SKM-1 treated with dmso at 0.1 percent for 144 hours (cell line): ENCODE data around the gene AUTS2.

Source experiments
- DNase-seq: peaks from one replicate; lab custom pipeline; 2025; ENCODE audit not compliant: unreplicated experiment; lab: John Stamatoyannopoulos, UW

AUTS2 gene

DNA sequence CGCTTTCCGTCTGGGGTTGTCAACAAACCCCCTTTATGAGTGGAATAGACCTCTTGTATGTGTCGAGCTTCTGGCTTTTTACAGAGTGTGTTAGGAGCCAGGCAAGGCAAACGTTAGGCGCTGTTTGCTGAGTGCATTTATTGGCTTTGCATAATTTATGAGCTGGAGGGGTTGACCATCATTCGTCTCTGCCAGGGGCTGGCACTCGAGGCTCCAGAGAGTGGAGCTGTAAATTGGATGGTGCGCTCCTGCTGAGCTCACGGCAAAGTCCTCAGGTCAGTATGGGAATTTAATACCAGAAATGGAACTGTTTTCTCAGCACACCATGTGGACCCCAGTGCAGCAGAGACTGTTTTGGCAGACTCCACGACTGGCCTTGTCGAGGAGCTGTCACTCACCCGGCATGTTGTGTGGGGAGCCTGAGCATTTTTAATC is 834.3 kb downstream of the AUTS2 start:
- no peak for DNase-seq

DNA sequence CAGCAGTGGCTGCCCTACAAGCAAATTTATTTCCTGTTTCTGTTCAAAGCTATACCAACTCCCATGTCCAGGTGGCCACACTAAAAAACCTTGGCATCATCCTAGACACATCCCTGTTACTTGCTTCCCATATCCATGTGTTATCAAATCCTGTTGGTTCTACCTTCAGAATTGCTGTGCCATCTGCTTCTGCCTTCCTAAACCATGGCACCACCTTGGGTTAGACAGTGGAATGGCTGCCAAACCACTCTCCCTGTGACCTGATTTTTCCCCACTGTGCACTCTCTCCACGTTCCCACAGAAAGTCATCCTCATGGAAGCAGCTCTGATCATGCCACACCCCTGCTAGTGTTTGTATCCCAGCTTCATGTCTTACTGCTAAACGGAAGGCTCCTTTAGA is 836.1 kb downstream of the AUTS2 start:
- no peak for DNase-seq

GRCh38 chr7:70434821-70435220 is 836.5 kb downstream of the AUTS2 start:
- no peak for DNase-seq

DNA sequence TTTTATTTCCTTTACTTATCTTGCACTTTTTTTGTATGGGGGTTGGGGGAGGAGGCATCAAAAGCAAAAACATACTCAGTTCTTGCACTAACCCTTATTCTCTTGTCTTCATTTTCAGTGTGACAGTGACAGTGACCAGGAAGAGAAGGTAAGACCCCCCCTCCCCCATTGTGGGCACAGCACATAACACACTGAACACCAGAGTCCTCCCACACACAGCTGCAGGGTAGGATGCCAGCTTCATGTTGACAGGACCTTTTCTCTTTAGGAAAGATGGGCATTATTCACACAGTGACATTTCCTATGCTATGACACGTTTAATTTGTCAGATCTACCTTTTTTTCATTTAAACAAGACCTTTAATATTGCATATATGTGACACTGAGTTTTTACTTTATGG is 837.4 kb downstream of the AUTS2 start:
- DNase-seq = no peak

DNA sequence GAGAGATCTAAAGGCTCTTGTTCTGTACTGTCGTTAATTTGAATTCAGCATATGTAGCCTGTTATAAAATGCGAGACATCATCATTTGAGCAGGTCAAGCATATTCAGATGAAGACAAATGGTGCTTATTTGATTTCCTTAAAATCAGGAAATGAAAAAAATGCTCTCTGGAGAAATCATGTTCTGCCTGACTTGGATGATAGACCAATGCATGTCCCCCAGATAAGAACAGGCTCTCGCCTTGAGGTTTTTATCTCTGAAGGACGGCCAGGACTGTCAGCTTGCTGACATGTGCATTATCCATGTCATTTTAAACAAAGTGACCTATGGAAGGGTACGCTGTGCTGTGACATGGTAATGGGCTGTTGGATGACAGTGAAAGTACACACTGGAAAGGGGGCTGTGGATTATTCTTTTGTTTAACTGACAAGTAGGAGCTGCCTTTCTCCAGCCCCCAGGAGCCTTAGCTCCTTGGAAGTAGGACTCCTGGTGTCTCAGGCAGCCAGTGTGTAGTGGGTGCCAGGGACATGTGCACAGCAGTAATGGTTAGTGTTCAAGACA is 838.6 kb downstream of the AUTS2 start:
- no peak for DNase-seq

DNA sequence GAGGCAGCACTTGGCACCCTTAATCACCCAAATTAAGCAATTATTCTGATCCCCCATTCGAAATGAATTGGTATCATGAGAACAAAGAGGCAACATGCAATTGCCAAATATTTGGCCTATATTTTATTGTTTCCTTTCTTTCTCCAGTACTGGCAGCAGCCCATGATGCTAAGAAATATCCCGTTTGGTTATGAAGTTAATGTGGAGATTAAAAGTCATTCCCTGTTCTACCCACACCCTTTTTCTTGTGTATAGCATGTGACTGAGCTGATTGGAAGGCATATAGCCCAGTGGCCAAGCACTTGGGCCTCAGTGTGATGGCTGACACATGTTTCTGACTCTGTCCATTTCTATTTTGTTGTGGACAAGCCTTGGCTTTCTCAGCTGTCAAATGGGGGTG is 841.4 kb downstream of the AUTS2 start:
- DNase-seq = no peak

DNA sequence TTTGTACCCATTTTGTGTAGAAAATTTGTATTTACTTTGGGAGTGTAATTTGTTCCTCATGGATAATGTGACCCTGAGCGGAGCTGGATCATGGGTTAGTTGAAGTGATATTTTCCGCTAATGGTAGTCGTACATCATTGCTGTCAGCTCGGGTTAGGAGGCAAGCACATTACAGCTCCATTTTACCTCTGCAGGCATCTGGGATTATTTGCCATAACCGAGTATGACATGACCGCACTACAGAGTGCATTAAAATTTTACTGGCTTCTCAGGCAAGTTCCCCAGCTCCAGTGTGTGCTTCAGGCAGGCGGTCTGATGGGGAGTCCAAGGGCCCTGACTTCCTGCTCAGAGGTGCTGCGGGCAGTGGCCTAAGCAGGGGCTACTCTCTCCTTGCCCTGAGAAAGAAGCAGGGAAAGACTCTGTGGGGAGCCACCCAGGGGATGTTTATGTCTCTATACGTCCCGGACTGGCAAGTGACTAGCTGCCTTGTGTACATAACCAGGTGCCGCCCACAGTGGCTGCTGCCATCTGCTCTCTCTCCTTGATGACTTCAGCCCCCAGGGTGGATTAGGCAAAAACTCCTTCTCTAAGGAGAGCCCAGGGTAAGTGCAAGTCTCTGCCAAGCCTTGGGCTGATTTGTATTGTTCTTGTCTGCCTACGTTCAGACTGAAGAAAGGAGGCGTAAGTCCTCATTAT is 848.3 kb downstream of the AUTS2 start:
- DNase-seq = no peak

- DNase-seq = no peak
These were observed 850.1 kb downstream of the AUTS2 start for GRCh38 chr7:70448312-70448906.

GRCh38 chr7:70450731-70451130 is 852.5 kb downstream of the AUTS2 start:
- no peak for DNase-seq

GRCh38 chr7:70455925-70456324 is 857.6 kb downstream of the AUTS2 start:
- DNase-seq = no peak

GRCh38 chr7:70456719-70457118 is 858.4 kb downstream of the AUTS2 start:
- no peak for DNase-seq

- DNase-seq = no peak
These were observed 859.2 kb downstream of the AUTS2 start for GRCh38 chr7:70457482-70457881.

GRCh38 chr7:70457883-70458680 is 859.8 kb downstream of the AUTS2 start:
- no peak for DNase-seq

- DNase-seq = no peak
These were observed 860.5 kb downstream of the AUTS2 start for GRCh38 chr7:70458745-70459144.

- DNase-seq = no peak
These were observed 861.3 kb downstream of the AUTS2 start for GRCh38 chr7:70459546-70459945.

DNA sequence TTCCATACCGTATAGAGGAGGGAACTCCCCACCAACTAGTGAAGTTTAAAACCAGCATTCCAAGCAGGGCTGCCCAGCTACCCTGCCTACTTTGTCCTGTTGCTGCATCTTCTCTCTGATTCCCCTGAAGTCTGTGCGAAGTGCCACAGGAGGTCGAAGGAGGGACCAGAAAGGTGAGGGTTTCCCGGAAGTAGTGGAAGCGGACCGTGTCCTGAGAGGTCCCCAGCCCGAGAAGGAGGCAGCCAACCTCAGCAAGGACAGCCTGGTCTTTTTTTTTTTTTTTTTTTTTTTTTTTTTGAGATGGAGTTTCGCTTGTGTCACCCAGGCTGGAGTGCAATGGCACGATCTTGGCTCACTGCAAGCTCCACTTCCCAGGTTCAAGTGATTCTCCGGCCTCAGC is 861.8 kb downstream of the AUTS2 start:
- no peak for DNase-seq

DNA sequence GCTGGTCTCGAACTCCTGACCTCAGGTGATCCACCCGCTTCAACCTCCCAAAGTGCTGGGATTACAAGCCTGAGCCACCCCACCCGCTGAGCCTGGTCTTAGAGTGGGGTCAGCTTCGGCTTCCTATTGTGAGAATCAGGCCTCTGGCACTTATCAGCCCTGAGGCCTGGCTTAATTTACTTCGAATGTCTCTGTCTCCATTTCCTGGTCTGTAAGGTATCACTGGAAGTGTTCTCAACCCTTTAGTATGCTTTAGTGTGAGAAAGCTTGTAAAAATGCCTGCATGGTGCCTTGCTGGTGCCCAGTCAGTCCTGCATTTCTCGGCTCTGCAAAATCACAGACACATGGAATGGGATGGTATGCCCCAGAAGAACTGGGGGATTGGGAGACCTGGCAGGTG is 862.3 kb downstream of the AUTS2 start:
- no peak for DNase-seq

- DNase-seq = no peak
These were observed 865.2 kb downstream of the AUTS2 start for GRCh38 chr7:70463352-70463938.

GRCh38 chr7:70466725-70467364 is 868.6 kb downstream of the AUTS2 start:
- no peak for DNase-seq

DNA sequence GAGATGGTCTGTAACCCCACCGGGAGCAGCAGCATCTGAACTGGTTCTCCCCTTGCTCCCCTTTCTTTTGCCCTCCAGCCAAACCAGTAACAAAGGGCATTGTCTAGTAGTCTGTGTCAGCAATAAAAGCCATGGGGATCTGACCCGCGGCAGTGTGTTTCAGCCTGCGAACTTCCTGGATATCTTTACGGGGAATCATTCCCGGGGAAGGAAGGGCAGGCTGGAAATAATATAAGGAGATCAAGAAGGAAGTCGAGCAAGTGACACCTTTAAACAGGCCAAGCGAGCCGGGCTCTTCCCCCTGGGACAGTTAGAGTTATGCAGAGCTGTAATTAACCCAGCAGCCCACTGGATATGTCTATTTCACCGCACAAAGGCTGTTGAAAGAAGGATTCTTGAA is 872.5 kb downstream of the AUTS2 start:
- DNase-seq = no peak
